Astrocyte (in vitro differentiated cells and primary cell): ENCODE measurements around the gene PLEKHA6. TPM values are rescaled to one million over a fixed set of nuclear protein-coding genes. Genes with fewer than 3 reads are reported as not detected.

Source experiments
- DNase-seq: peaks from one replicate; pipeline ENCODE4 v3.0.0-alpha.2; 2010; ENCODE audit warnings: low read depth
- FAIRE-seq: peaks from 2 replicates; lab custom pipeline; 2011; peaks lifted over from hg19 to GRCh38; lab: Jason Lieb, UNC
- H2AFZ ChIP-seq: 2 replicates; pipeline ENCODE4 v1.6.0; 2012; ENCODE audit warnings: low read depth, low read length, inconsistent platforms
- H3K27ac ChIP-seq: 2 replicates; pipeline ENCODE4 v1.5.1; 2011; ENCODE audit warnings: low read depth, low read length, inconsistent platforms
- H3K27me3 ChIP-seq: 2 replicates; pipeline ENCODE4 v1.6.0; 2011; ENCODE audit warnings: low read length, inconsistent platforms; ENCODE audit not compliant: insufficient read depth
- H3K36me3 ChIP-seq: 2 replicates; pipeline ENCODE4 v1.5.1; 2011; ENCODE audit warnings: low read length, inconsistent platforms; ENCODE audit not compliant: insufficient read depth
- H3K4me1 ChIP-seq: 2 replicates; pipeline ENCODE4 v1.5.1; 2011; ENCODE audit warnings: low read length, inconsistent platforms; ENCODE audit not compliant: insufficient read depth
- H3K4me2 ChIP-seq: 2 replicates; pipeline ENCODE4 v1.6.0; 2012; ENCODE audit warnings: low read length, inconsistent platforms
- H3K4me3 ChIP-seq: 2 replicates; pipeline ENCODE4 v1.5.1; 2011; ENCODE audit warnings: low read depth, mild to moderate bottlenecking, low read length, inconsistent platforms; ENCODE audit not compliant: insufficient read depth
- H3K79me2 ChIP-seq: 2 replicates; pipeline ENCODE4 v1.6.0; 2012; ENCODE audit warnings: mild to moderate bottlenecking, low read length, inconsistent platforms; ENCODE audit not compliant: insufficient read depth
- H3K9ac ChIP-seq: 2 replicates; pipeline ENCODE4 v1.6.0; 2012; ENCODE audit warnings: mild to moderate bottlenecking, low read length, inconsistent platforms
- H3K9me3 ChIP-seq: 2 replicates; pipeline ENCODE4 v1.5.1; 2012; ENCODE audit warnings: low read depth, mild to moderate bottlenecking, low read length, inconsistent platforms; ENCODE audit not compliant: insufficient read depth
- H4K20me1 ChIP-seq: 2 replicates; pipeline ENCODE4 v1.6.0; 2012; ENCODE audit warnings: low read length, inconsistent platforms; ENCODE audit not compliant: insufficient read depth
- H3K27ac Mint-ChIP-seq: one replicate; pipeline ENCODE4 v1.8.0; 2021; ENCODE audit warnings: mild to moderate bottlenecking, mixed read lengths; ENCODE audit not compliant: unreplicated experiment
- H3K27me3 Mint-ChIP-seq: one replicate; pipeline ENCODE4 v1.8.0; 2021; ENCODE audit warnings: low read depth, mixed read lengths; ENCODE audit not compliant: unreplicated experiment
- H3K36me3 Mint-ChIP-seq: one replicate; pipeline ENCODE4 v1.8.0; 2021; ENCODE audit warnings: low read depth, mixed read lengths; ENCODE audit not compliant: unreplicated experiment
- H3K4me1 Mint-ChIP-seq: one replicate; pipeline ENCODE4 v1.8.0; 2021; ENCODE audit warnings: low read depth, mixed read lengths; ENCODE audit not compliant: unreplicated experiment
- H3K4me3 Mint-ChIP-seq: one replicate; pipeline ENCODE4 v1.8.0; 2021; ENCODE audit warnings: mild to moderate bottlenecking, moderate library complexity, mixed read lengths; ENCODE audit not compliant: unreplicated experiment
- H3K9me3 Mint-ChIP-seq: one replicate; pipeline ENCODE4 v1.8.0; 2021; ENCODE audit warnings: mild to moderate bottlenecking, mixed read lengths; ENCODE audit not compliant: unreplicated experiment
- CTCF ChIP-seq: IDR thresholded peaks from 2 replicates; pipeline ENCODE4 v1.5.1; 2011; ENCODE audit warnings: low read depth, mild to moderate bottlenecking, inconsistent platforms, low read length, moderate library complexity; ENCODE audit not compliant: insufficient read depth
- EZH2 ChIP-seq: IDR thresholded peaks from 2 replicates; pipeline ENCODE4 v1.6.1; 2012; ENCODE audit warnings: mild to moderate bottlenecking, low read length, inconsistent platforms; ENCODE audit not compliant: insufficient read depth
- total RNA-seq: library from RNA; stranded (reverse); gene quantifications from 2 replicates; pipeline ENCODE4 v1.2.1, GENCODE V29; 2021

PLEKHA6 gene
- total RNA-seq, 1 donor from 2014 or later = 1.5 TPM

GRCh38 chr1:204272505-204272904 is 87.2 kb downstream of the PLEKHA6 start:
- FAIRE-seq (no peak), DNase-seq (no peak)
- Histone ChIP-seq H3K27me3 (peaks cover 23% of the 10 kb centered on the region), H2AFZ (no peak overlapping the region), H4K20me1 (no peaks in the 10 kb centered on the region), H3K4me1 (no peaks in the 10 kb centered on the region), H3K9ac (no peak overlapping the region), H3K4me3 (no peak overlapping the region), H3K9me3 (no peaks in the 10 kb centered on the region), H3K27ac (no peak overlapping the region), H3K36me3 (no peaks in the 10 kb centered on the region), H3K79me2 (no peaks in the 10 kb centered on the region), H3K4me2 (no peak overlapping the region)
- H3K36me3 Mint-ChIP-seq = no peaks in the 10 kb centered on the region
- no peaks in the 10 kb centered on the region for H3K9me3 Mint-ChIP-seq
- H3K27ac Mint-ChIP-seq = no peak overlapping the region
- TF ChIP-seq EZH2 = no peak
- no peak for TF ChIP-seq CTCF
- no peaks in the 10 kb centered on the region for H3K4me1 Mint-ChIP-seq
- H3K4me3 Mint-ChIP-seq = no peak overlapping the region
- H3K27me3 Mint-ChIP-seq = peaks cover 35% of the 10 kb centered on the region

- H3K9me3 ChIP-seq = no peaks in the 10 kb centered on the region
- no peak overlapping the region for H3K27ac ChIP-seq
- Mint-ChIP-seq H3K27ac (no peak overlapping the region), H3K9me3 (no peaks in the 10 kb centered on the region), H3K27me3 (peaks cover 36% of the 10 kb centered on the region), H3K4me3 (no peak overlapping the region), H3K36me3 (no peaks in the 10 kb centered on the region), H3K4me1 (no peaks in the 10 kb centered on the region)
- no peaks in the 10 kb centered on the region for H3K4me1 ChIP-seq
- peaks cover 18% of the 10 kb centered on the region for H3K27me3 ChIP-seq
- H4K20me1 ChIP-seq = no peaks in the 10 kb centered on the region
- no peaks in the 10 kb centered on the region for H3K79me2 ChIP-seq
- H3K4me3 ChIP-seq = no peak overlapping the region
- no peak for TF ChIP-seq EZH2
- TF ChIP-seq CTCF = no peak
- FAIRE-seq (no peak), DNase-seq (no peak)
- no peaks in the 10 kb centered on the region for H3K36me3 ChIP-seq
- no peak overlapping the region for H2AFZ ChIP-seq
- H3K4me2 ChIP-seq = no peak overlapping the region
- no peak overlapping the region for H3K9ac ChIP-seq
These were observed 87.8 kb downstream of the PLEKHA6 start for GRCh38 chr1:204271970-204272369.

- Histone ChIP-seq H3K4me1 (no peaks in the 10 kb centered on the region), H3K4me3 (no peak overlapping the region), H3K4me2 (no peak overlapping the region), H3K79me2 (no peaks in the 10 kb centered on the region), H3K27ac (no peak overlapping the region), H3K9me3 (no peaks in the 10 kb centered on the region), H4K20me1 (no peaks in the 10 kb centered on the region), H3K36me3 (no peaks in the 10 kb centered on the region), H3K9ac (no peak overlapping the region), H3K27me3 (peaks cover 28% of the 10 kb centered on the region), H2AFZ (no peak overlapping the region)
- FAIRE-seq = no peak
- Mint-ChIP-seq H3K4me1 (peaks cover 18% of the 10 kb centered on the region), H3K4me3 (no peak overlapping the region), H3K36me3 (no peaks in the 10 kb centered on the region), H3K27ac (no peak overlapping the region), H3K9me3 (no peaks in the 10 kb centered on the region), H3K27me3 (peaks cover 20% of the 10 kb centered on the region)
- TF ChIP-seq CTCF (no peak), EZH2 (no peak)
- no peak for DNase-seq
These were observed 91.6 kb downstream of the PLEKHA6 start for GRCh38 chr1:204268101-204268500.
